ENCODE data around the gene MKNK1. TPM values are rescaled to one million over a fixed set of nuclear protein-coding genes. Genes with fewer than 3 reads are reported as not detected.

MKNK1 gene
- total RNA-seq, 1 donor from 2014 or later, result 61.1 TPM

- Histone ChIP-seq H3K4me3 (no peak overlapping the region), H3K27ac (no peak overlapping the region), H3K9me3 (no peaks in the 10 kb centered on the region), H3K36me3 (no peaks in the 10 kb centered on the region), H3K27me3 (no peaks in the 10 kb centered on the region), H3K4me1 (peaks cover 5% of the 10 kb centered on the region)
- no peak for ATAC-seq
- no peak for DNase-seq
- intact Hi-C loops (cut with DNase I), result no loop called here
- TF ChIP-seq CTCF (IDR thresholded peaks at IDR 0.05), result no peak
Measured at GRCh38 chr1:46642115-46642680, 38.1 kb upstream of the MKNK1 start.

GRCh38 chr1:46639547-46639946 is 35.5 kb upstream of the MKNK1 start:
- no peaks in the 10 kb centered on the region for H3K27me3 ChIP-seq
- H3K4me3 ChIP-seq, result no peak overlapping the region
- peaks cover 5% of the 10 kb centered on the region for H3K4me1 ChIP-seq
- DNase-seq (no peak), ATAC-seq (no peak)
- intact Hi-C loops (cut with DNase I), result no loop called here
- H3K27ac ChIP-seq, result no peak overlapping the region
- no peaks in the 10 kb centered on the region for H3K9me3 ChIP-seq
- no peak for TF ChIP-seq CTCF (IDR thresholded peaks at IDR 0.05)
- H3K36me3 ChIP-seq, result peaks cover 21% of the 10 kb centered on the region

- Histone ChIP-seq H3K27ac (no peak overlapping the region), H3K36me3 (peaks cover 26% of the 10 kb centered on the region), H3K9me3 (no peaks in the 10 kb centered on the region), H3K27me3 (no peaks in the 10 kb centered on the region), H3K4me1 (peaks cover 4% of the 10 kb centered on the region), H3K4me3 (no peak overlapping the region)
- no peak for DNase-seq
- TF ChIP-seq CTCF (IDR thresholded peaks at IDR 0.05), result no peak
- intact Hi-C loops (cut with DNase I), result no loop called here
- ATAC-seq, result no peak
Measured at GRCh38 chr1:46638921-46639320, 34.9 kb upstream of the MKNK1 start.

GRCh38 chr1:46637444-46638083 is 33.5 kb upstream of the MKNK1 start:
- intact Hi-C loops (cut with DNase I), result no loop called here
- DNase-seq, result no peak
- H3K27ac ChIP-seq, result no peak overlapping the region
- no peaks in the 10 kb centered on the region for H3K9me3 ChIP-seq
- no peak for TF ChIP-seq CTCF (IDR thresholded peaks at IDR 0.05)
- no peaks in the 10 kb centered on the region for H3K4me1 ChIP-seq
- H3K4me3 ChIP-seq, result no peak overlapping the region
- H3K27me3 ChIP-seq, result no peaks in the 10 kb centered on the region
- H3K36me3 ChIP-seq, result peaks cover 40% of the 10 kb centered on the region
- no peak for ATAC-seq

GRCh38 chr1:46635205-46635604 is 31.1 kb upstream of the MKNK1 start:
- DNase-seq (no peak), ATAC-seq (no peak)
- Histone ChIP-seq H3K27ac (no peak overlapping the region), H3K4me1 (no peaks in the 10 kb centered on the region), H3K4me3 (no peak overlapping the region), H3K27me3 (no peaks in the 10 kb centered on the region), H3K36me3 (peaks cover 58% of the 10 kb centered on the region), H3K9me3 (no peaks in the 10 kb centered on the region)
- intact Hi-C loops (cut with DNase I), result no loop called here
- no peak for TF ChIP-seq CTCF (IDR thresholded peaks at IDR 0.05)
